Stimulated activated CD8-positive, alpha-beta memory T cell treated with anti-CD3 and anti-CD28 coated beads, Interleukin-12 subunit alpha, Interleukin-12 subunit beta, amount 100 ng/mL, for 4 hours (primary cell): Measurements from ENCODE around the gene RSPH6A.

Experiments used
- DNase-seq: peaks from one replicate; pipeline ENCODE4 v3.0.0-alpha.2; 2020; ENCODE audit warnings: low read depth

RSPH6A gene

GRCh38 chr19:45780146-45780447 lies 35.0 kb downstream of the RSPH6A start:
- DNase-seq, result no peak

GRCh38 chr19:45779231-45780145 lies 35.6 kb downstream of the RSPH6A start:
- DNase-seq, result peak; percentile 59

DNA sequence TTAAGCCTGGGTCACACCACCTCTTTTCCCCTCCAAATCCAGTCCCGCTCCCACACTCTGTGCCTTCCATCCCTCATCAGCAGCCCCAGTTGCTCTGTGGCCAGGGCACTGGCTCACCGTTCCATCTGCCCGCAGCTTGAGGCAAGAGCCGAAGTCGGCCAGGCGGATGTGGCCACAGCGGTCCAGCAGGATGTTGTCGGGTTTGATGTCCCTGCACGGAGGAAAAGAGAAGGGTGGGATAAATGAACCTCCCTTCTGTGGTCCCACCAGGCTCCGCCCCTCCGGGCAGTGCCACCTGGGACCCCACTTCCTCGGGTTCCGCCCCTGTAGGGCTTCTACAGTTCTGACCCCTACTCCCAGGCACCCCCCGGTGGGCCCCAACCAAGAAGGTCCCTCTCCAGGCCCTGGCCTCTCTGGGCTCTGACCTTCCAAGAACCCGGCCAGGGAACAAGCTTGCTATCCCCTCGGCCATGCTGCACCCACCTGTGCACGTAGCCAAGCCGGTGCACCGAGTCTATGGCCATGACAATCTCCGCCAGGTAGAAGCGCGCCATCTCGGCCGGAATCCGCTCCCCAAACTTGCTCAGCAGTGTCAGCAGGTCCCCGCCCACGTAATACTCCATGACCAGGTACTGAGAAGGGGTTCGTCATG lies 37.0 kb downstream of the RSPH6A start:
- no peak for DNase-seq

- DNase-seq, result no peak
These were observed 37.6 kb downstream of the RSPH6A start for GRCh38 chr19:45777395-45777961.

GRCh38 chr19:45774765-45775164 lies 40.3 kb downstream of the RSPH6A start:
- DNase-seq, result no peak

- no peak for DNase-seq
These were observed 41.7 kb downstream of the RSPH6A start for GRCh38 chr19:45773384-45773783.

GRCh38 chr19:45772912-45773311 lies 42.2 kb downstream of the RSPH6A start:
- no peak for DNase-seq

DNA sequence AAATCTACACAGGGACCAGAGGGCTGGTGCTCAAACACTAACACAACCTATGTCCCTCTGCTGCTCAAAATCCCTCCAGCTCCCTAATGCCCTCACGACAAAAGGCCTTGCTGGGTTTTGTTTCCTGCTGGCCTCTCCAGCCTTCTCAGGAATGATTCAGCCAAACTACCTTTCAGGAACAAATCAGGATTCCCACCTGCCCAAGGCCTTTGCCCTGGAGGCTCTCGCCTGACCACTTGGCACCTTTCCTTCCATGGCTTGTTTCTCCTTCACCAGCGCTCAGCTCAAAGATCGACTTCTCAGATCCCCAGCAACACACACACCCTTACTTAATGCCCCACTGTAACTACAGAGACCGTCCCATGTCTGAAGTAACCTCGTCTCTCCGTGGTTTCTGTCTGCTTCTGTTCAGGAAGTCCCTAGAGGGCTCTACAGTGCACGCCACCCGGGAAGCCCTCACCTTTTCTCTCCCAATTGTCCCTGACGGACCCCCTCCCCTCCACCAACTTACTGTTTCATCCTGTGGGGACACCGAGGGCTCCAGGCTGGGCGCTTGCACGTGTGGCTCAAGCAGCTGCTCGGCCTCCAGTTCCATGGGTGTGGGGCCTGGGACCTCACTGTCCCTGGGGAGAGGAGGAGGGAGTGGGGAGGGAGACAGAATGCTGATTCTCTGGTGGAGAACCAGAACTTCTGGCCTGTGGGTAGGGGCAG lies 42.8 kb downstream of the RSPH6A start:
- no peak for DNase-seq

DNA sequence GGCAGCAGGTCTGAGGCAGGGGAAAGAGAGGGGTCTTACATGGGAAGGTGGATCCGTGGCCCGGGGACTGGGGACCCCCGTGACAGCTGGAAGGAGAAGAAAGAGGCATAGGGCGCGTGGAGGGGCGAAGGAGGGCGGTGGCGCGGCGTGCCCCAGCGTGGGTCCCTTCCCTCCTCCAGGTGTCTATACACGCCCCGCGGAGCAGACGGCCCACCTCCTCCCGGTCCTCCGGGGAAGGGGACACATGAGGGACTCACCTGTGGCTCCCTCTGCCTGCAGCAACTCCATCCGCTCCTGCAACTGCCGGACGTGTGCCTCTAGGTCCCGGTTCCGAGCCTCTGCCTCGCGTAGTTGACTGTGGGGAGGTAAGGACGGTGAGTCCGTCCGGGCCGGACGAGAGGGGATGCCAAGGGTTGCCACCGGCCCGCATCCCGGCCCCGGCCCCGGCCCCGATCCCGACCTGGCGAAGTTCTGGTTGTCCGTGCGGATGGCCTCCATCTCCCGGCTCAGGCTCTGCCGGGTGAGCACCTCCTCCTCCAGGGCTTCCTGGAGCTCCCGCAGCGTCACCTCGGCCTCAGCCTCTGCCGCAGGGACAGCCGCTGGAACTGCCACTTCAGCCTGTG lies 43.7 kb downstream of the RSPH6A start:
- no peak for DNase-seq

DNA sequence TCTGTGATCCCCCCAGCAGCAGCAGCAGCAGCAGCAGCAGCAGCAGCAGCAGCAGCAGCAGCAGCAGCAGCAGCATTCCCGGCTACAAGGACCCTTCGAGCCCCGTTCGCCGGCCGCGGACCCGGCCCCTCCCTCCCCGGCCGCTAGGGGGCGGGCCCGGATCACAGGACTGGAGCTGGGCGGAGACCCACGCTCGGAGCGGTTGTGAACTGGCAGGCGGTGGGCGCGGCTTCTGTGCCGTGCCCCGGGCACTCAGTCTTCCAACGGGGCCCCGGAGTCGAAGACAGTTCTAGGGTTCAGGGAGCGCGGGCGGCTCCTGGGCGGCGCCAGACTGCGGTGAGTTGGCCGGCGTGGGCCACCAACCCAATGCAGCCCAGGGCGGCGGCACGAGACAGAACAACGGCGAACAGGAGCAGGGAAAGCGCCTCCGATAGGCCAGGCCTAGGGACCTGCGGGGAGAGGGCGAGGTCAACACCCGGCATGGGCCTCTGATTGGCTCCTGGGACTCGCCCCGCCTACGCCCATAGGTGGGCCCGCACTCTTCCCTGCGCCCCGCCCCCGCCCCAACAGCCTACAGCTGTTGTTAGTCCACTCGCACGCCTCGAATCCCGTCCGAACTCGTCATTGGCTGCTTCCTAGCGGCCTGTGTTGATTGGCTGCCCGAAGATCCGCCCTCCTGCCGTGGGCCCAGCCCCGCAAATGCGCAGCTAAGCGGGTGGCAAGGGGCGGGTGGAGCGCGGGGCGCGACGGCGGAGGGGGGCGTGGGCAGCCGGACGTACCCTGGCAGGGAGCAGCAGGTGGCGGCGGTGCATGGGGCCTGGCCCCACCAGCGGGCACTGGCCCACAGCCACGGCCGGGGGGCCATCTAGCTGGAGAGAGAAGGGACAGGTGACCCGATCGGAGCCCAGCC lies 44.7 kb downstream of the RSPH6A start:
- DNase-seq, result peak; percentile 85

DNA sequence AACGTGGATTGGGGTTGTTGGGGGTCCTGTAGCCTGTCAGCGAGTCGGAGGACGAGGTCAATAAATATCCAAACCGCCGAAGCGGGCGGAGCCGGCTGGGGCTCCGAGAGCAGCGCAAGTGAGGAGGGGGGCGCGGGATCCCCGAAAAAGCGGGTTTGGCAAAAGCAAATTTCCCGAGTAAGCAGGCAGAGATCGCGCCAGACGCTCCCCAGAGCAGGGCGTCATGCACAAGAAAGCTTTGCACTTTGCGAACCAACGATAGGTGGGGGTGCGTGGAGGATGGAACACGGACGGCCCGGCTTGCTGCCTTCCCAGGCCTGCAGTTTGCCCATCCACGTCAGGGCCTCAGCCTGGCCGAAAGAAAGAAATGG lies 45.3 kb downstream of the RSPH6A start:
- no peak for DNase-seq

DNA sequence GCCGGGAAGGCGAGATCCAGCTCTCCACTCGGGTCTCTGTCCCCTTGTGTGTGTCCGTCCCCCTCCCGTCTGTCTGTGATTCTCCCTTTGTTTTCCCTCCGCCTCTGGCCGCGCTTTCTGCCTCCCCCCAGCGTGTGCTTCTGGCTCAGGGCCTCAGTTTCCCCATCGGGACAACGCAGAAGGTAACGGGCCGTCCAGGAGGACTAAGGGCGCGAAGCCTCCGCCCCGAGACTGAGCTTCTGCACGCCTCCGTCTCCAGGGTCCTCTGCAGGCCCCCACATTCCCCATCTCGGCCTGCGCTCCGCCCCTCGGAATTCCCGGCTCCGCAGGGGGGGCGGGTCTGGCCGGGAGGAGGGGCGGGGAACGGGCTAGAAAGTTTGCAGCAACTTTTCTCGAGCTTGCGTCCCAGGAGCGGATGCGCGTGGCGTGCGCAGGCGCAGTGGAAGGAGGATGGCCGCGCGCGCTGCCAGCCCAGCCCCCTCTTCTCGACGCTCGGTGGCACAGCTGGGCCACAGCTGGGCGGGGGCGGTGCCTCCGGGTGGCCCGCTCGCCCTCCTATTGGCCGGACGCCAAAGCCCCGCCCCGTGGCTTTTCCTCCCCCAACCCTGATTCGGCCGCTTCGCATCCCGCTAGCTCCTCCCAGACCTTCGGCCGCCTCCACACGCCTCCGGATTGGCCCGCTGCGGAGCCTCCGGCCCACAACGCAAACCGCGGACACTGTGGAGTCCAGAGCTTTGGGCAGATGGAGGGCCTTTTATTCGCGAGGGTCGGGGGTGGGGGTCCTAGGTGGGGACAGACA lies 45.9 kb downstream of the RSPH6A start, which contains the start of gene SIX5:
TSS of gene SIX5 (minus strand) at position 269 of the 799 bp plus-strand sequence. CDS start 408 bp downstream, outside the sequence.
- peak; percentile 87 for DNase-seq

GRCh38 chr19:45768655-45768983 lies 46.5 kb downstream of the RSPH6A start:
- DNase-seq, result no peak

DNA sequence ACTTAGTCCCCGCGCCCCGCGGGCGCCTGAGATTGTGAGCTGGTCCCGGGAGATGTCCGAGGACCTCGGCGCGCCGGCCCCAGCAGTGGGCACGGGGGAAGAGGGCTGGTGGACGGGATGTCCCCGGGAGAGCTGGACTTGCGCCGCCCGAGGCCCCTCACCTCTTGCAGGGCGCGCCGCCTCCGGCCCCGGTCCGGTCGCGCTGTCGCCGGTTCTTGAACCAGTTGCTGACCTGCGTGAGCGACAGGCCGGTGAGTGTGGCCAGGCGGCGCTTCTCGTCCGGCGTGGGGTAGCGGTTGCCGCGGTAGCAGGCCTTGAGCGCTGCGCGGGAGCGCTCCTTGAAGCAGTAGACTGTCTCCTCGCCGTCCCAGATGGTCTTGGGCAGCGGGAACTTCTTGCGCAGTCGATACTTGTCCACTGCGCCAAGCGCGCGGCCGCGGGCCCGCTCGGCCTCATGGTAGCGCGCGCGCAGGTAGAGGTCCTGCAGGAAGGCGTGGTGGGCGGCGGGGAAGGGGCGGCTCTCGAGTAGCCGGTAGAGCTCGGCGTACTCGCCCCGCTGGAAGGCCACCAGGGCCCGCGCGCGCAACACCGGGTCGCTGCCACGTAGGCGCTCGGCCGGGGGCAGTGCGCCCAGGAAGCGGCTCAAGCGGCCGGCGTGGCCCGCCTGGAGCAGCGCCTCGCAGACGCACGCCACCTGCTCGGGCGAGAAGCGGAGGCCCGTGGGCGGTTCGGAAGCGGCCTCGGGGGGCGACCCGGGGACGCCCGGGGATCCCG lies 47.0 kb downstream of the RSPH6A start:
- DNase-seq, result no peak

- DNase-seq, result no peak
These were observed 47.7 kb downstream of the RSPH6A start for GRCh38 chr19:45767410-45767880.

- DNase-seq, result no peak
These were observed 48.2 kb downstream of the RSPH6A start for GRCh38 chr19:45766869-45767346.

GRCh38 chr19:45766296-45766868 lies 48.7 kb downstream of the RSPH6A start:
- no peak for DNase-seq

DNA sequence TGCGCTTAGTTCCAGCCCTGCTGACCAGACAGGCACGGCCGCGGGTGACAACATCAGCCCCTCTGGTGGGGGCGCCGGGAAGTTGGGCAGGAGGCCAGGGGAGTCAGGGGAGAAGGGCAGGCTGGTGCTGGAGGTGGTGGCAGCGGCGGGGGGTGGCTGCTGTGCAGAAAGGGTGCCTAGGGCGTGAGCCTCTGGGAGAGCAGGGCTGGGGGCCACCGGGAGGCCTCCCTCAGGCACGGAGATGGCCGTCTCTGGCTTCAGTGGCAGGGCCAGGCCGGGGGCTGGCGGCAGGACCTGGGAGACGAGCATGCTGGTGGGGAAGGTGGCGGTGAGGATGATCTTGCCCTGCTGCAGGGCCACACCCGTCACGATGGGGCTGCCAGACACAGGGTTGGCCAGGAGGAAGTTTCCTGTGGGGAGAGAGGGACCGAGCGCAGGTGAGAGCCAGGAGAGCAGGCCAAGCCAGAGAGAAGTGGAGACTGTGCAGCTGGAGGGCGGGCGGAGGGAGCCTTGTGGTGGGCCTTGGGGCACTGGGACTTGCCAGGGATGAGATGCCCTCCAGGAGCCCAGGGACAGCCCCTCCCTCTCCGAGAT lies 49.3 kb downstream of the RSPH6A start:
- DNase-seq, result no peak
